Ureter (tissue), 1 donor: ENCODE results near the gene MKNK1. TPM values are rescaled to one million over a fixed set of nuclear protein-coding genes. Genes with fewer than 3 reads are reported as not detected.

Source experiments
- DNase-seq: peaks from one replicate; pipeline ENCODE4 v3.0.0-alpha.2; 2020; ENCODE audit warnings: low spot score
- total RNA-seq: library from RNA; stranded (reverse); gene quantifications from one replicate; pipeline ENCODE4 v1.2.4, GENCODE V29; 2023
- donor health status: DM: yes; HTN: yes; CAD: no.

MKNK1 gene
- total RNA-seq, 1 donor from 2014 or later, result 66.9 TPM

- no peak for DNase-seq
Measured at GRCh38 chr1:46618754-46619415, 14.8 kb upstream of the MKNK1 start.

- DNase-seq, result no peak
Measured at GRCh38 chr1:46617833-46618232, 13.8 kb upstream of the MKNK1 start.

GRCh38 chr1:46617108-46617800, 13.2 kb upstream of the MKNK1 start:
- DNase-seq, result no peak

GRCh38 chr1:46616277-46617107, 12.4 kb upstream of the MKNK1 start, which contains the start of gene MOB3C:
TSS of gene MOB3C (minus strand) at chr1:46616811. CDS start at chr1:46613321, 3,490 bp downstream.
- DNase-seq, result peak; percentile 88

- no peak for DNase-seq
Measured at GRCh38 chr1:46615735-46616134, 11.7 kb upstream of the MKNK1 start.

GRCh38 chr1:46615088-46615487, 11.0 kb upstream of the MKNK1 start:
- DNase-seq, result no peak

- DNase-seq, result no peak
Measured at GRCh38 chr1:46614604-46614984, 10.5 kb upstream of the MKNK1 start.

- peak; percentile 93 for DNase-seq
Measured at GRCh38 chr1:46613661-46614603, 9.9 kb upstream of the MKNK1 start.

- no peak for DNase-seq
Measured at GRCh38 chr1:46612937-46613660, 9.0 kb upstream of the MKNK1 start.

GRCh38 chr1:46611691-46612221, 7.7 kb upstream of the MKNK1 start:
- peak; percentile 76 for DNase-seq

GRCh38 chr1:46607345-46608130, 3.5 kb upstream of the MKNK1 start:
- DNase-seq, result no peak

- DNase-seq, result no peak
Measured at GRCh38 chr1:46606255-46606965, 2.3 kb upstream of the MKNK1 start.

GRCh38 chr1:46605232-46605631, 1.2 kb upstream of the MKNK1 start:
- no peak for DNase-seq

GRCh38 chr1:46603481-46603857, 599 bp downstream of the MKNK1 start:
- no peak for DNase-seq

- no peak for DNase-seq
Measured at GRCh38 chr1:46601257-46602007, 2.6 kb downstream of the MKNK1 start.

GRCh38 chr1:46599059-46599970, 4.8 kb downstream of the MKNK1 start:
- no peak for DNase-seq

GRCh38 chr1:46596846-46597245, 7.2 kb downstream of the MKNK1 start:
- no peak for DNase-seq
